HCT116 (cell line): ENCODE measurements around the gene TRIM10. TPM values are rescaled to one million over a fixed set of nuclear protein-coding genes. Genes with fewer than 3 reads are reported as not detected.
A peak's percentile ranks its signal among the peaks of the same experiment; 100 is the strongest.

Experiments used
- ATAC-seq: fragments of 200-7000 bp; cut with Tn5 transposase; 2 replicates; pipeline ENCODE4 v1.9.1; 2020; ENCODE audit warnings: mild to moderate bottlenecking, moderate library complexity
- BruUV-seq: library from RNA; stranded (reverse); fragments of 400-500 nt; replicated peaks from 2 replicates; lab custom pipeline; 2021; lab: Mats Ljungman, UMichigan
- CTCF ChIA-PET: fragments of 300-600 bp; sonication (Branson Sonifier 250); formaldehyde crosslinking; loops from one replicate; lab custom pipeline; 2021; ENCODE audit warnings: antibody characterized with exemption; lab: Charles Lee
- POLR2A ChIA-PET: fragments of 300-600, 350-600 bp; sonication (Branson Sonifier 250); formaldehyde crosslinking; loops from one replicate; lab custom pipeline; 2021; ENCODE audit warnings: antibody characterized with exemption; lab: Charles Lee
- RAD21 ChIA-PET, 2 experiments: fragments of 300-600 bp; sonication (Branson Sonifier 250); formaldehyde crosslinking; loops; one replicate each; lab custom pipeline; 2023; ENCODE audit warnings: low total read pairs in 2 of 2; ENCODE audit not compliant: uncharacterized antibody in 2 of 2, unreplicated experiment in 2 of 2, low non-redundant PET in 1 of 2; lab: Charles Lee
- DNase-seq: peaks from one replicate; pipeline ENCODE4 v3.0.0-alpha.2; 2010; ENCODE audit warnings: low read depth, low spot score
- H2AFZ ChIP-seq: fragments of 200-600 bp; shearing (Covaris generic), sonication (generic); 2 replicates; pipeline ENCODE4 v1.6.1; 2017; ENCODE audit warnings: low read depth, mixed run types, mixed read lengths, antibody characterized with exemption, low read length; ENCODE audit not compliant: poor library complexity, severe bottlenecking
- H3K27ac ChIP-seq: 2 replicates; pipeline ENCODE4 v1.5.1; 2012; ENCODE audit warnings: low read depth, low read length
- H3K27me3 ChIP-seq: fragments of 200-600 bp; sonication (generic); 2 replicates; pipeline ENCODE4 v1.6.1; 2016; ENCODE audit warnings: mixed run types, low read length, mixed read lengths; ENCODE audit not compliant: insufficient read depth
- H3K36me3 ChIP-seq, 2 experiments: fragments of 200-500 bp in 1 of 2; fragments of 200-600 bp in 1 of 2; sonication (Bioruptor generic) in 1 of 2; sonication (generic) in 1 of 2; 2 replicates each; pipeline versions ENCODE4 v1.5.1 to v1.6.1; 2014 to 2016; ENCODE audit warnings: low read length in 2 of 2, inconsistent platforms in 1 of 2, mixed read lengths in 1 of 2, mixed run types in 1 of 2; ENCODE audit not compliant: insufficient read depth in 2 of 2, control insufficient read depth in 1 of 2
- H3K4me1 ChIP-seq, 2 experiments: fragments of 200-600 bp in 1 of 2; sonication (generic) in 1 of 2; 2 replicates each; pipeline versions ENCODE4 v1.5.1 to v1.6.1; 2012 to 2017; ENCODE audit warnings: low read length in 2 of 2, inconsistent platforms in 1 of 2, mild to moderate bottlenecking in 1 of 2, mixed read lengths in 1 of 2, mixed run types in 1 of 2, moderate library complexity in 1 of 2; ENCODE audit not compliant: insufficient read depth in 2 of 2, control insufficient read depth in 1 of 2
- H3K4me2 ChIP-seq: fragments of 200-600 bp; sonication (generic); 2 replicates; pipeline ENCODE4 v1.6.1; 2017; ENCODE audit warnings: mixed run types, low read length, mixed read lengths
- H3K4me3 ChIP-seq, 2 experiments: fragments of 200-600 bp in 1 of 2; sonication (generic) in 1 of 2; replicated peaks in 1 of 2; 2 replicates each; pipeline ENCODE4 v1.5.1; 2011 to 2016; ENCODE audit warnings: low read length in 2 of 2, control low read depth in 1 of 2, low read depth in 1 of 2, mild to moderate bottlenecking in 1 of 2, mixed read lengths in 1 of 2, mixed run types in 1 of 2
- H3K79me2 ChIP-seq: fragments of 200-600 bp; sonication (generic); 2 replicates; pipeline ENCODE4 v1.6.1; 2017; ENCODE audit warnings: mild to moderate bottlenecking, mixed run types, low read length, moderate library complexity, mixed read lengths; ENCODE audit not compliant: insufficient read depth
- H3K9ac ChIP-seq: fragments of 200-600 bp; sonication (generic); 2 replicates; pipeline ENCODE4 v1.6.1; 2016; ENCODE audit warnings: low read length, mixed read lengths
- H3K9me2 ChIP-seq: fragments of 200-600 bp; sonication (generic), shearing (Covaris generic); 2 replicates; pipeline ENCODE4 v1.6.1; 2017; ENCODE audit warnings: mixed run types, mild to moderate bottlenecking, moderate library complexity; ENCODE audit not compliant: insufficient read depth
- H3K9me3 ChIP-seq, 2 experiments: fragments of 200-500 bp in 1 of 2; fragments of 200-600 bp in 1 of 2; sonication (Bioruptor generic) in 1 of 2; sonication (generic) in 1 of 2; 2 replicates each; pipeline ENCODE4 v1.6.1; 2014 to 2017; ENCODE audit warnings: low read length in 2 of 2, mixed read lengths in 2 of 2, inconsistent platforms in 1 of 2, low read depth in 1 of 2, mild to moderate bottlenecking in 1 of 2, mixed run types in 1 of 2, moderate library complexity in 1 of 2; ENCODE audit not compliant: control insufficient read depth in 1 of 2, insufficient read depth in 1 of 2
- H4K20me1 ChIP-seq: fragments of 200-600 bp; sonication (generic), shearing (Covaris generic); 2 replicates; pipeline ENCODE4 v1.6.1; 2017; ENCODE audit warnings: mixed run types, mild to moderate bottlenecking, moderate library complexity; ENCODE audit not compliant: insufficient read depth
- CBX3 ChIP-seq: IDR thresholded peaks from 2 replicates; pipeline ENCODE4 v1.6.1; 2012; ENCODE audit warnings: low read depth
- EZH2 ChIP-seq: fragments of 200-600 bp; sonication (generic); IDR thresholded peaks from 2 replicates; pipeline ENCODE4 v1.6.1; 2017; ENCODE audit warnings: antibody characterized with exemption, mixed run types
- EZH2phosphoT487 ChIP-seq: fragments of 200-600 bp; IDR thresholded peaks from 2 replicates; pipeline ENCODE4 v1.6.1; 2018; ENCODE audit warnings: antibody characterized with exemption, borderline replicate concordance
- SP1 ChIP-seq: IDR thresholded peaks from 2 replicates; pipeline ENCODE4 v1.6.1; 2012; ENCODE audit warnings: low read depth
- ZFX ChIP-seq: fragments of 450-650 bp; IDR thresholded peaks from 2 replicates; pipeline ENCODE4 v1.6.1; 2017
- ZNF274 ChIP-seq: fragments of 200-500 bp; sonication (Bioruptor generic); IDR thresholded peaks from 2 replicates; pipeline ENCODE4 v1.6.1; 2014; ENCODE audit warnings: mild to moderate bottlenecking, low read depth, low read length, inconsistent platforms
- intact Hi-C: fragments of 100-400 bp; cut with micrococcal nuclease; formaldehyde crosslinking; loops from 2 replicates; pipeline ENCODE4 v1.10.0; 2022
- total RNA-seq: library from RNA; stranded (reverse); gene quantifications from one replicate; pipeline ENCODE4 v1.2.1, GENCODE V29; 2021; ENCODE audit not compliant: unreplicated experiment

TRIM10 gene
- total RNA-seq, 1 experiment from 2014 or later: 0.98 TPM

GRCh38 chr6:30188541-30188940, 27.5 kb upstream of the TRIM10 start:
- no peak for DNase-seq
- H3K9me3 ChIP-seq: no peaks in the 10 kb centered on the region
- POLR2A ChIA-PET: no interaction called here
- RAD21 ChIA-PET: no interaction called here
- peaks cover 26 to 28% of the 10 kb centered on the region in 2 experiments; a peak in 3 of 4 replicates for H3K36me3 ChIP-seq
- H3K9me2 ChIP-seq: no peaks in the 10 kb centered on the region
- no TSS peak for BruUV-seq
- no peak overlapping the region for H3K9ac ChIP-seq
- no peaks in the 10 kb centered on the region for H4K20me1 ChIP-seq
- no peak for TF ChIP-seq ZFX
- TF ChIP-seq CBX3: no peak
- ATAC-seq: no peak
- intact Hi-C loops: no loop called here
- H2AFZ ChIP-seq: no peak overlapping the region
- H3K4me2 ChIP-seq: no peak overlapping the region
- no peaks in the 10 kb centered on the region for H3K4me1 ChIP-seq
- CTCF ChIA-PET: interaction anchor here (1.0 kb wide), 1 partner anchor 128 kb away, joined by 3 read pairs; the partner anchor contains the start of gene POLR1H
- no peak overlapping the region for H3K4me3 ChIP-seq
- H3K79me2 ChIP-seq: no peaks in the 10 kb centered on the region
- no peak overlapping the region for H3K27ac ChIP-seq
- no peaks in the 10 kb centered on the region for H3K27me3 ChIP-seq

GRCh38 chr6:30185846-30186484, 25.0 kb upstream of the TRIM10 start:
- Histone ChIP-seq H3K36me3 (peaks cover 23 to 28% of the 10 kb centered on the region in 2 experiments; a peak in 3 of 4 replicates), H3K4me2 (no peak overlapping the region), H3K27ac (no peak overlapping the region), H3K4me3 (no peak overlapping the region), H3K27me3 (no peaks in the 10 kb centered on the region), H3K9ac (no peak overlapping the region), H2AFZ (no peak overlapping the region), H3K9me2 (no peaks in the 10 kb centered on the region), H4K20me1 (no peaks in the 10 kb centered on the region), H3K9me3 (no peaks in the 10 kb centered on the region), H3K4me1 (no peaks in the 10 kb centered on the region), H3K79me2 (no peaks in the 10 kb centered on the region)
- ChIA-PET CTCF (no interaction called here), POLR2A (no interaction called here), RAD21 (no interaction called here)
- intact Hi-C loops: no loop called here
- DNase-seq (no peak), ATAC-seq (no peak)
- BruUV-seq: TSS peak; percentile 44
- TF ChIP-seq EZH2: no peak
- no peak for TF ChIP-seq ZFX
- TF ChIP-seq ZNF274: no peak
- no peak for TF ChIP-seq EZH2phosphoT487
- no peak for TF ChIP-seq SP1
